ENCODE results near the gene CLGN. TPM values are rescaled to one million over a fixed set of nuclear protein-coding genes. Genes with fewer than 3 reads are reported as not detected.
"Not testable (repeated sequence)": the region's sequence is repeated elsewhere in the genome, so short reads cannot be mapped to it uniquely, and the experiment has no call there.

CLGN gene, protein sequence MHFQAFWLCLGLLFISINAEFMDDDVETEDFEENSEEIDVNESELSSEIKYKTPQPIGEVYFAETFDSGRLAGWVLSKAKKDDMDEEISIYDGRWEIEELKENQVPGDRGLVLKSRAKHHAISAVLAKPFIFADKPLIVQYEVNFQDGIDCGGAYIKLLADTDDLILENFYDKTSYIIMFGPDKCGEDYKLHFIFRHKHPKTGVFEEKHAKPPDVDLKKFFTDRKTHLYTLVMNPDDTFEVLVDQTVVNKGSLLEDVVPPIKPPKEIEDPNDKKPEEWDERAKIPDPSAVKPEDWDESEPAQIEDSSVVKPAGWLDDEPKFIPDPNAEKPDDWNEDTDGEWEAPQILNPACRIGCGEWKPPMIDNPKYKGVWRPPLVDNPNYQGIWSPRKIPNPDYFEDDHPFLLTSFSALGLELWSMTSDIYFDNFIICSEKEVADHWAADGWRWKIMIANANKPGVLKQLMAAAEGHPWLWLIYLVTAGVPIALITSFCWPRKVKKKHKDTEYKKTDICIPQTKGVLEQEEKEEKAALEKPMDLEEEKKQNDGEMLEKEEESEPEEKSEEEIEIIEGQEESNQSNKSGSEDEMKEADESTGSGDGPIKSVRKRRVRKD
- total RNA-seq, result 0.13 and 0.25 TPM in 2 replicates

GRCh38 chr4:140427106-140427918 lies at the start of gene CLGN:
Gene CLGN (minus strand): TSS chr4:140427648. CDS start chr4:140413078, 14,570 bp downstream.
- peak; percentile 1 for DNase-seq (ENCODE audit: low read depth, low spot score)

- no peak for DNase-seq (ENCODE audit: low read depth, low spot score)
Observed at GRCh38 chr4:140472156-140472555, 44.7 kb upstream of the CLGN start.

GRCh38 chr4:140469791-140470733 lies 42.6 kb upstream of the CLGN start:
- DNase-seq (ENCODE audit: low read depth, low spot score), result no peak

- DNase-seq (ENCODE audit: low read depth, low spot score), result no peak
Observed at GRCh38 chr4:140466146-140466545, 38.7 kb upstream of the CLGN start.

DNA sequence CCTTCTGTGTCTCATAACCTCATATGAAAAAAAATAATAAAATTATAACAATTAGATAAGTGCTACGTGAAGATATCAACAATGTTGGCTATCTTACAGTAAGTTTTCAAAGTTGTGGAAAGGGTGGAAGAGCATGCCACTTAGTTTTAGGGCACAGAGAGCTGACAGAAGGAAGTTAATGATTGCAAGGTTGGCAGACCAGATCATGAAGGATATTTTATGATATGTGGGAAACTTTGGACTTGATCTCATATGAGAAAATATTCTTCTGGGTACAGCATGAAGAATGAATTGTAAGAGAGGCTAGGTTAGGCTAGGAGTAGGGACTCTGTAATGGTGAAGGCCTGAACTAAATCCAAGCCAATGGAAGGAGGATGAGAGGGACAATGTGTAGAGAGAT lies 36.2 kb upstream of the CLGN start:
- DNase-seq (ENCODE audit: low read depth, low spot score), result no peak

DNA sequence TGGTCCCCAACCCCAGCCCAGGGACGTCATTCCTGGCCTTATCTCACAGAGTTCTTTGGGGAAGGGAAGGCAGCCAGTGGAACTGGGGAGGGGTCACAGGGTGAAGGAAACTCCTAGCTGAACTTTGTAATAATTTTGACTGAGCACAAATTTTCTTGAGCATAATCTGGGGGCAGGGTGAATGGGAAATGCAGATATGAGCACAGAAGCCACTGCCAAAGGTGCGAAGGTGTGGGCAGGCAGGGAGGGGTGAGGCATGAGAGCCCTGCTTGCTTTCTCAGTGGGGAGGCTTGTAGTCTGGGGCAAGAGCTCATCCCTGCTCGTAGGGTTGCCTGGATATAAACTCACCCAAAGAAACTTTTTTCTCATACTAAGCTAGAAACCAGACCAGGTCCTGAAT lies 35.7 kb upstream of the CLGN start:
- no peak for DNase-seq (ENCODE audit: low read depth, low spot score)

DNA sequence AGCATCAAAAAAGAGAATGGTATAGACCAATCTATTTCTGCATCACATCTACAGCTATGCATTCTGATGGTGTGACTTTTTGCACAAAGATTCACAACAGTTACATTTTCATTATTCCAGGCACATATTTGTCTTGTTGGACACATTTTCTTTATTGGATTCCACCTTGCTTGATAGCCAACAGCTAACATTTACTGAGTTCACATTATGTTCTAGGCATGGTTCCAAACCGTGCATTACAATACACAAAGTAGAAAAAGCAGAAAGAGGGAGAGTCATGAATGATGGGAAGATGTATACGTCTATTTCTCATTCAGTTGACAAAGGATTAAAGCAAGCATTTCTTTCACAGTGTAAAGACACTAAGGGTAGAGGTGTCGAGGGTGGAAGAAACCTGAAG lies 22.9 kb upstream of the CLGN start:
- DNase-seq (ENCODE audit: low read depth, low spot score), result no peak

DNA sequence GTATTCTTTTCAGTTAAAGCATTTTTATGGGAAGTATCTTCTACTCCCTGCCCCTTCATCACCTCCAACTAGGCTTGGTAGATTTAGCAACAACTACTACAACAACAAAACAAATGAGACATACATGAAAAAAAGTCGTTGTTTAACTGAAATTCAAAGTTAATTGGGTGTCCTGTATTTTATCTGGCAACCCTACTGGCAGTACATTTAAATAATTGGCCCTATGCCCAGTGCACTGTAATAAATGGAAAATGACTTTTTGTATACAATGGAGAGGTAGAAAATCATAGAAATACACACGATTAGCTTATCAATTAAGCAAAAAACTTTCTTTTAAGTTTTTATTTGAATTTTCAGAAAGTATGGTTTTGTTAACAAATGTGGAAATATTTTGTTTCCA lies 21.4 kb upstream of the CLGN start:
- DNase-seq (ENCODE audit: low read depth, low spot score), result no peak

DNA sequence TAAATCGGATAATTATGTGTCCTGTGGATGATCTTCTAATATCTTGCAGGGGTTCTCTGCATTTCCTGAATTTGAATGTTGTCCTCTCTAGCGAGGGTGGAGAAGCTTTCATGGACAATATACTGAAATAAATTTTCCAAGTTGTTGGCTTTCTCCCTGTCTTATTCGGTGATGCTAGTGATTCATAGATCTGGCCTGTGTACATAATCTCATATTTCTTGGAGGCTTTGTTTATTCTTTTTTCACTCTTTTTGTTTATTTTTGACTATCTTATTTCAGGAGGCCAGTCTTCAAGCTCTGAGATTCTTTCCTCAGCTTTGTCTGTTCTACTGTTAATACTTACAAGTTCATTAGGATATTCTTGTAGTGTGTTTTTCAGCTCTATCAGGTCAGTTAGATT lies 20.7 kb upstream of the CLGN start:
- no peak for DNase-seq (ENCODE audit: low read depth, low spot score)

- DNase-seq (ENCODE audit: low read depth, low spot score), result not testable (repeated sequence)
Observed at GRCh38 chr4:140444347-140444746, 16.9 kb upstream of the CLGN start.

- DNase-seq (ENCODE audit: low read depth, low spot score), result no peak
Observed at GRCh38 chr4:140439644-140440142, 12.2 kb upstream of the CLGN start.

DNA sequence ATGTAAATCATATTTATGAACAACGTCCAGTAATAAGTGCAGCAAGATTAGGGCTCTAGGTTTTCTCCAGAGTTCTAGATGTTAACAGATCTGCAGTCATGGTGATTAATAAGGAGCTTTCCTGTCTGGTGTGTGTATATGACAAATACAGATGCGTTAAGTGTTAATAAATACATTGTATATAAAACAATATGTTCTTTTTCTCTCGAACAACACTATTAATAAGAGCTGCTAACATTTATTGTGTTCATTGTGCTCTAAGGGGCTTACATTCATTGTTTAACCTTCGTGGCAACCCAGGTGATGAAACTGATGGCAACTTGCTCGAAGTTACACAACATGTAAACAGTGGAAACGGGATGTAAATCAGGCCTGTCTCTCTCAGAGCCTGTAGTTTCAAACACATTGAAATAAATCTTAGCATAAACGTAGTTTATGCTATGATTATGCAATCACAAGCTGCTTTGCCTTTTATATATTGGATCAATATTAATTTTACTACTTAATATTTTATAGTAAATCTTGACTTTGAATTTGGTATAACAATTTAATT lies 547 bp upstream of the CLGN start:
- no peak for DNase-seq (ENCODE audit: low read depth, low spot score)

- no peak for DNase-seq (ENCODE audit: low read depth, low spot score)
Observed at GRCh38 chr4:140426610-140427105, 790 bp downstream of the CLGN start.

DNA sequence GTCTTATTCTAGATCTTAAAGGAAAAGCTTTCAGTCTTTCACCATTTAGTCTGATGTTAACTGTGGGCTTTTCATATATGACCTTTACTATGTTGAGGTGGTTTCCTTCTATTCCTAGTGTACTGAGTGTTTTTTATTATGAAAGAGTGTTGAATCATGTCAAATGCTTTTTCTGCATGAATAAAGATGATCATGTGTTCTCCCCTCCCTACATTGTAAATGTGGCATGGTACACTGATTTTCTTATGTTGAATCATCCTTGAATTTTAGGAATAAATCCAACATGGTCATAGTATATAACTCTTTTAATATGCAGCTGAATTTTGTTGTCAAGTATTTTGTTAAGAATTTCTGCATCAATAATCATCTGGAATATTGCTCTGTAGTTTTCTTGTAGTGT lies 4.3 kb downstream of the CLGN start:
- DNase-seq (ENCODE audit: low read depth, low spot score), result no peak

- DNase-seq (ENCODE audit: low read depth, low spot score), result not testable (repeated sequence)
Observed at GRCh38 chr4:140413130-140413969, 14.1 kb downstream of the CLGN start.

DNA sequence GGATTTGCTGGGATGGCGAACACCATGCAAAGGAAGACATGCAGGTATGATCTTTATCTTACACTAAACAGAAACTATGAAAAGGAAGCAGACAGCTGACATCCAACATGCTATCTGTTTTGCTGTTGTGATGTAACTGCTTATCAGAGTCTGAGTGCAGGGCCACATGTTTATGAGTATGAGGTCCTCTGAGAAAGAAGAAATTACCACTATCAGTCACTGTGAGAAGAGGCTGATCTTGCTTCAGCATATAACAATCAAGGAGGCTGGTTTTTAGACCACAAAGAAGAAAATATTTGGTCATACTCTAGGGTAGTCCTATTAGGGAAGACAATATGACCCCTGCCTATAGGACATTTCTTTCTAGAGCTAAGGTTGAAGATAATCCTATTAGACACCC lies 18.5 kb downstream of the CLGN start:
- DNase-seq (ENCODE audit: low read depth, low spot score), result no peak

DNA sequence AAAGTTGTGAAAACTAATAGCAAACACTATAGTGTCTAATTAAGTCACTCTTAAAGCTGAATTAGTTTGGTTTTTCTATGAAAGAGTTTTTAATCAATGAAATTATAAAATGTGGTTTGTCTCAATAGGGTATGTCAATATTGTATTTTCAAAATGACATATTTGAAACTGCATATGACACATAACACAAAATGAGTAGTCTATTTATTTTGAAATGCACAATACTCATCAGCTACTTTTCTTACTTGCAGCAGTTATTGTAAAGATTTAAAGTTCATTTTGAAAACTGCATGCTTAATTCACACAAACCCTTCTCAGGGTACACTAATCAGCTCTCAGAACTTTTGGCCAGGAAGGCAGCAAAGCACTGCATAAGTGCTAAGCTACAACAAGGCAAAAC lies 21.2 kb downstream of the CLGN start:
- no peak for DNase-seq (ENCODE audit: low read depth, low spot score)

- DNase-seq (ENCODE audit: low read depth, low spot score), result no peak
Observed at GRCh38 chr4:140400111-140400510, 27.3 kb downstream of the CLGN start.

DNA sequence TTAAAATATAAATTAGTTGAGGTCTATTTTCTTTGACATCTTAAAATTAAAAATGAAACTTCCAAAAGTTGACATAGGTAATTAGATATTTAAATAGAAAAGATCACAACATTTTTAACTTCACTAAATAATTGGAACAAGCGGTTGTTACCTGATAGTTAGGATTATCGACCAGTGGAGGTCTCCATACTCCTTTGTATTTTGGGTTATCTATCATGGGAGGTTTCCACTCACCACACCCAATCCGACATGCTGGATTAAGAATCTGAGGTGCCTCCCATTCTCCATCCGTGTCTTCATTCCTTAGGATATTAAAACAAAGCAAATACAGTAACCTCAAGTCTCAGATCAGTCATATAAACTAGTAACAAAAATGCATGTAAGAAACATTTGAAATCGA lies 31.8 kb downstream of the CLGN start:
- DNase-seq (ENCODE audit: low read depth, low spot score), result no peak

Measured in pulmonary artery endothelial cell (primary cell).